BE2C (cell line): Measurements from ENCODE around the gene CFLAR.

Experiments
- DNase-seq: peaks from one replicate; pipeline ENCODE4 v3.0.0-alpha.2; 2020
- H3K27me3 ChIP-seq: fragments of 250-450 bp; sonication (Bioruptor Pico); 2 replicates; pipeline ENCODE4 v1.5.1; 2020; ENCODE audit warnings: mild to moderate bottlenecking
- H3K36me3 ChIP-seq: fragments of 250-450 bp; sonication (Bioruptor Pico); 2 replicates; pipeline ENCODE4 v1.5.1; 2020; ENCODE audit warnings: mild to moderate bottlenecking
- H3K4me1 ChIP-seq: fragments of 250-450 bp; sonication (Bioruptor Pico); 2 replicates; pipeline ENCODE4 v1.5.1; 2020
- H3K4me3 ChIP-seq: 2 replicates; pipeline ENCODE4 v1.5.1; 2011; ENCODE audit warnings: low read depth, low read length
- H3K9me3 ChIP-seq: fragments of 250-450 bp; sonication (Bioruptor Pico); 2 replicates; pipeline ENCODE4 v1.5.1; 2020
- CTCF ChIP-seq: IDR thresholded peaks from 2 replicates; pipeline ENCODE4 v1.5.1; 2012; ENCODE audit warnings: mild to moderate bottlenecking, low read depth, low read length

CFLAR gene

GRCh38 chr2:201130524-201131186, 14.7 kb downstream of the CFLAR start:
- no peak overlapping the region for H3K4me3 ChIP-seq
- no peaks in the 10 kb centered on the region; the same call in 1 of the 2 replicates for H3K36me3 ChIP-seq
- H3K9me3 ChIP-seq = no peaks in the 10 kb centered on the region
- H3K27me3 ChIP-seq = no peaks in the 10 kb centered on the region
- peaks cover 6% of the 10 kb centered on the region for H3K4me1 ChIP-seq
- DNase-seq = no peak
- no peak for TF ChIP-seq CTCF

DNA sequence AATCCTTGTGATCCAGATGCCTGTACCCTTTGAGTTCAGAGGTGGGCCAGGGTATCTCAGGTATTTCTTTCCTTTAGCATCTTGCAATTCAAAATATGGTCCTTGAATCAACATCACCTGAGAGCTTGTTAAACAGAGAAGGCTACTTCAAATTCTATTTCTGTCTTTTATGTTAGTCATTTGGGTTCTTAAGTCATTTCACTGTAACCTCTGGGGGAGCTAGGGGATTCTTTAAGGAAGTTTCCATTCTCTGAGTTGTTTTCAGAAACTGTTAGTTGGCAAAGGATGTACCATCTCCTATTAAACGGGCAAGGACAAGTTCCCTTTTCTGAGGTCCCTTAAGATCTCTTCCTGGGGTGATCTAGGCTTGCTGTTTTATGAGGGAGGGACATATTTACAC, 16.6 kb downstream of the CFLAR start:
- TF ChIP-seq CTCF = no peak
- peaks cover 6% of the 10 kb centered on the region; the same call in 1 of the 2 replicates for H3K36me3 ChIP-seq
- no peak for DNase-seq
- H3K9me3 ChIP-seq = no peaks in the 10 kb centered on the region
- no peak overlapping the region for H3K4me3 ChIP-seq
- no peaks in the 10 kb centered on the region for H3K27me3 ChIP-seq
- no peaks in the 10 kb centered on the region for H3K4me1 ChIP-seq

DNA sequence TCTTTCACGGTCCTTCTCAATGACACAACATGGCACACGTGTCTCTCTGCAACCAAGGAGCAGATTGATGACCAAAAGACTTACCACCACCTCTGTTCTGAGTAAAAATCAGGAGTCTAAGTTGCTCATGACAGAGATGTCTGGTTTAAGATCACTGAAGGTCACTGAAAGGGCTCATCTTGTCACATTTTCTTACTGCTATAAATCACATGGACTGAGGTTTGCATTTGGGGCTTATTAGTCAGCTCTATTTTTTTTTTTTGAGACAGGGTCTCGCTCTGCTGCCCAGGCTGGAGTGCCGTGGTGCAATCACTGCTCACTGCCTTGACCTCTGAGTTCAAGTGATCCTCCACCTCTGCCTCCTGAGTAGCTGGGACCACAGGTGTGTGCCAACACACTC, 19.4 kb downstream of the CFLAR start:
- TF ChIP-seq CTCF = no peak
- no peaks in the 10 kb centered on the region for H3K27me3 ChIP-seq
- DNase-seq = no peak
- H3K36me3 ChIP-seq = peaks cover 11% of the 10 kb centered on the region; the same call in 1 of the 2 replicates
- no peaks in the 10 kb centered on the region for H3K4me1 ChIP-seq
- H3K4me3 ChIP-seq = no peak overlapping the region
- H3K9me3 ChIP-seq = no peaks in the 10 kb centered on the region

GRCh38 chr2:201136889-201137321, 20.9 kb downstream of the CFLAR start:
- Histone ChIP-seq H3K9me3 (no peaks in the 10 kb centered on the region), H3K4me3 (no peak overlapping the region), H3K4me1 (no peaks in the 10 kb centered on the region), H3K27me3 (no peaks in the 10 kb centered on the region), H3K36me3 (peaks cover 11% of the 10 kb centered on the region; the same call in 1 of the 2 replicates)
- TF ChIP-seq CTCF = no peak
- DNase-seq = no peak

DNA sequence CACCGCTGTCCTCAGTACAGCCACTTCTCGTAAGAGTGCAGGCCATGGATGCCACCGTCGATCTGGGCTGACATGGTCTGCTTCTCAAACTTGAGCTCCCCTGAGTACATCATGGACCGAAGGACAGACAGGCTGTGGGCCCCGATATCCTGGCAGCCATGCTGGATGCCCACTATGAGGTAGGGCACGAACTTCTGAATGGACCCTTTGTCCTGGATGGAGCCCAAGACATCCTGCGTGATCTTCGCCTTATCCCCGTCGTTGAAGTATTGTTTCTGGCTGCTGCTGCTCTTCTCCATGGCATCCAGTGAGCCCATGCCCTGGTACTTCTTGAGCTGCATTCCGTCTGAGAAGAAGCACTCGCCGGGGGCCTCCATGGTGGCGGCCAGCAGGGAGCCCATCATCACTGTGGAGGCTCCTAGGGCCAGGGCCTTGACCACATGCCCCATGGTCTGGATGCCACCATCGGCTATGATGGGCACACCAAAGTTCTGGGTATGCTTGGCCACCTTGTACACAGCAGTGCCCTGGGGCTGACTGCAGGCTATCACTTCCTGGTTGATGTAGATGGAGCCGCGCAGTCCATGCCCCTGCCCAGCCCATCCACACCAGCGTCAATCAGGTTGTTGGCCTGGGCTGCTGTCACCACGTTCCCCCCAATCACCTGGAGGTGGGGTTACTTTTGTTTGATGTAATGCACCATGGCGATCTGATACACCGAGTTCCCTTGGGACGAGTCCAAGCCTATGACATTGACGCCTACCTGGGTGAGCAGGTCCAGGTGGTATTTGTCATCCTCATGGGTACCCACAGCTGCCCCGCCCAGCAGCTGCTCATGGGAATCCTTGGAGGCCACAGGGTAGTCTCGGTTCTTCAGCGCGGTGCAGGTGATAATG, 21.8 kb downstream of the CFLAR start:
- TF ChIP-seq CTCF = no peak
- no peak for DNase-seq
- Histone ChIP-seq H3K4me3 (no peak overlapping the region), H3K4me1 (no peaks in the 10 kb centered on the region), H3K9me3 (no peaks in the 10 kb centered on the region), H3K27me3 (no peaks in the 10 kb centered on the region), H3K36me3 (peaks cover 11% of the 10 kb centered on the region; the same call in 1 of the 2 replicates)
